ENCODE measurements around the gene TAS2R13.

TAS2R13 gene

DNA sequence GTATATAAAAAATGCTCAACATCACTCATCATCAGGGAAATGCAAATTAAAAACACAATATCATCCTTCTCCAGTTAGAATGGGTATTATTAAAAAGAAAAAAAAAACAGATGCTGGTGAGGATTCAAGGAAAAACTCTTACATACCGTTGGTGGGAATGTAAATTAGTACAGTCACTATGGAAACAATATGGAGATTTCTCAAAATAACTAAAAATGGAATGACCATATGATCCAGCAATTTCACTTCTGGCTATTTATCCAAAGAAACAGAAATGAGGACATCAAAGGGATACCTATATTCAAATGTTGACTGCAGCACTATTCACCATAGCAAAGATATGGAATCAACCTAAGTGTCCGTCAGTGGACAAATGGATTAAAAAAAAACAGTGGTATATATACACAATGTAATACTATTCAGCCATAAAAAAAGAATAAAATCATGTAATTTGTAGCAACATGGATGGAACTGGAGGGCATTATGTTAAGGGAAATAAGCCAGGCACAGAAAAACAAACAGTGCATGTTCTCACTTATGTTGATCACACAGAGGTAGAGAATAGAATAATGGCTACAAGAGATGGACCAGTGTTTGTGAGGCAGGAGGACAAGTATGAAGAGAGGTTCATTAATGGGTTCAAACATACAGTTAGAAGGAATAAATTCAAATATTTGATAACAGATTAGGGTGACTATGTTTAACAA, 45.7 kb downstream of the TAS2R13 start:
- DNase-seq: no peak

DNA sequence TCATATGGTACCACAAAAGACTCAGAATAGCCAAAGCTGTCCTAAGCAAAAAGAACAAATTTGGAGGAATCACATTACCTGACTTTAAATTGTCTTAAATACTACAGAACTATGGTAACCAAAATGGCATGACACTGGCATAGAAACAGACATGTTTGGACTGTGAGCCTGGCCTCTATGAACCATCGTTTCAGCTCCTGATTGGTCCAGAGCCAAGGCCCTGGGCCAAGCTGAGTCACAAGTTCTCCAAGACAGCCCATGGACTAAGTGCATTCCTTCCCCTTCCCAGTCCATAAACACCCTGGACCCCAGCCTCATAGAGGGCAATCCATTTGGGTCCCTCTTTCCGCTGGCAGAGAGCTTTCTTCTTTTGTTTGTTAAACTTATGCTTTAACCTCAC, 48.0 kb downstream of the TAS2R13 start:
- DNase-seq: no peak
